HG02588 (cell line): ENCODE results near the gene BOLA3.
"Not testable (repeated sequence)": the region's sequence is repeated elsewhere in the genome, so short reads cannot be mapped to it uniquely, and the experiment has no call there.

Experiments
- ATAC-seq: cut with Tn5 transposase; IDR thresholded peaks from one replicate; pipeline ENCODE4 v1.9.1; 2021; ENCODE audit warnings: mild to moderate bottlenecking, moderate library complexity; ENCODE audit not compliant: unreplicated experiment

BOLA3 gene

DNA sequence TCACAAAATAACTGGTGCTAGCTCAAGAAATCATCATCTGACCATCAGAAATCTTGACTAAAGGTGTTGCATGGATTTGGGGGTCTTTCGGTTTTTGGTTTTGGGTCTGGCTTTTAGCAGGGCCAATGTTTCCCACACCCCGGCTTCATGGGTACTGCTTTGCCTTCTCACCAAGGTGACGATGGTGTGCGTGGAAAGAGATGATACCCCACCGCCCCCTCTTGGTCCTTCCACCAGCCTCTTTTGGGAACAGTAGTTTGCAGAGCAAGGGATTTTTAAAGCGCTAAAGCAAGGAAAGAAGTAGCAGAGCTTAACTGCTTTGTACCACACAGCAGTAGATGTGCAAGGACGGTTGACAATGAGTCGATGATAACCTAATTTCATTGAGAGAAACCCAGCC is 42.3 kb downstream of the BOLA3 start:
- ATAC-seq: no peak

DNA sequence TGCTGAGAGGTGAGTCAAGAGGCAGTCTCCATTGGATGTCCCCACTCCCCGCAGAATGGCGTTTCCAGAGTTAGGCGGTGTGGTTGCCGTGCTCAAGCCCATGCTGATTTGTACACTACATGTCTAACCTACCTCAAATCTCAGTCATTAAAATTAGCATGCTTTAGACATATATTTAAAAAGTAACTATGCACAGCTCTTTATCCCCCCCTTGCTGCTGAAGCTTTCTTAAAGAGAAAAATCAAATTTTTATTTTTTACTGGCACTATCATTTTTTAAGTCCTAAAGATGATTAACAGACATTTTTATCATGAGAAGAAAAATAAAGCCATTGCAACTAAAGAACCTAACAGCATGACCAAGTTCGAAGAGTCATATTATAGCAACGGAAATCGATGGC is 42.9 kb downstream of the BOLA3 start:
- ATAC-seq: no peak

DNA sequence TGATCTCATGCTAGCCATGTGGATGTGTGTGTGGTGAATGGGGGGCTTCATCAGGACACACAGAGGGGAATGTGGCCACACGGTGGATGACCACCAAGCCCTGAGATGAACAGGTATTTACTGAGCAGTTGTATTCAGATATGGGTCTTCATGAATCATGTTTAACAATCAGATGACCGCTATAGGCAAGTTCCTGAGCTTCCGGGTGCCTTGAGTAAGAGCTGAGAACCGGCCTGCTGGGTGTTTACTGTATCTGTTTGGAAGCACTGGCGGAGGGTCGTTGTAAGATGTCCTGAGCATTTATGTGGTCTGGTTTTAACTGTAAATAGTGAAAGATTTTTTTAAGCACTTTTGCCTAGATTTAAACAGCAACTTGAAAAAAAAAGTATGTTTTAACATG is 43.9 kb downstream of the BOLA3 start:
- ATAC-seq: no peak

DNA sequence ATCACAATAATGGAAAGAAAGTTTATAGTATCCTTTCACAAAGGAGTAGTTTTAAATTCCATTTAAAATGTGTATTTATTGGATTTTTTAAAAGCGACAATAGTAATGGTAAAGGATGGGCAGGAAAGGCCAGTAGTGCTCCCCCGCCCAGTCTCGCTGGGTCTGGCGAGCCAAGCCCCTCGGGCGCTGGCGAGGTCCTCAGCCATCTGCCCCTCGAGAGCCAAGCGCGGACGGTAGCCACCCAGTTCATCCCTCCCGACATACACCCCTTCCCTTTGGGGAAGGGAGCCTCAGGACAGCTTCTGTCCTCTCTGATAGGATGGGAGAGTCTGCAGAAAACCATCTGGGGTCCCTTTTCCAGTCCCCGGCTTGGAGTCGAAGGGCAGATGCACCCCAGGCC is 45.2 kb downstream of the BOLA3 start:
- ATAC-seq: no peak

DNA sequence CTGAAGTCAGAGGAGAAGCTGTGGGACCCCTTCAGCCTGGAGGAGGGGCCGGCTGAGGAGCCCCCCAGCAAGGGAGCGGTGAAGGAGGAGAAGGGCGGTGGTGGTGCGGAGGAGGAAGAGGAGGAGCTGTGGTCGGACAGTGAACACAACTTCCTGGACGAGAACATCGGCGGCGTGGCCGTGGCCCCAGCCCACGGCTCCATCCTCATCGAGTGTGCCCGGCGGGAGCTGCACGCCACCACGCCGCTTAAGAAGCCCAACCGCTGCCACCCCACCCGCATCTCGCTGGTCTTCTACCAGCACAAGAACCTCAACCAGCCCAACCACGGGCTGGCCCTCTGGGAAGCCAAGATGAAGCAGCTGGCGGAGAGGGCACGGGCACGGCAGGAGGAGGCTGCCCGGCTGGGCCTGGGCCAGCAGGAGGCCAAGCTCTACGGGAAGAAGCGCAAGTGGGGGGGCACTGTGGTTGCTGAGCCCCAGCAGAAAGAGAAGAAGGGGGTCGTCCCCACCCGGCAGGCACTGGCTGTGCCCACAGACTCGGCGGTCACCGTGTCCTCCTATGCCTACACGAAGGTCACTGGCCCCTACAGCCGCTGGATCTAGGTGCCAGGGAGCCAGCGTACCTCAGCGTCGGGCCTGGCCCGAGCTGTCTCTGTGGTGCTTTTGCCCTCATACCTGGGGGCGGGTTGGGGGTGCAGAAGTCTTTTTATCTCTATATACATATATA is 46.0 kb downstream of the BOLA3 start:
- ATAC-seq: no peak

DNA sequence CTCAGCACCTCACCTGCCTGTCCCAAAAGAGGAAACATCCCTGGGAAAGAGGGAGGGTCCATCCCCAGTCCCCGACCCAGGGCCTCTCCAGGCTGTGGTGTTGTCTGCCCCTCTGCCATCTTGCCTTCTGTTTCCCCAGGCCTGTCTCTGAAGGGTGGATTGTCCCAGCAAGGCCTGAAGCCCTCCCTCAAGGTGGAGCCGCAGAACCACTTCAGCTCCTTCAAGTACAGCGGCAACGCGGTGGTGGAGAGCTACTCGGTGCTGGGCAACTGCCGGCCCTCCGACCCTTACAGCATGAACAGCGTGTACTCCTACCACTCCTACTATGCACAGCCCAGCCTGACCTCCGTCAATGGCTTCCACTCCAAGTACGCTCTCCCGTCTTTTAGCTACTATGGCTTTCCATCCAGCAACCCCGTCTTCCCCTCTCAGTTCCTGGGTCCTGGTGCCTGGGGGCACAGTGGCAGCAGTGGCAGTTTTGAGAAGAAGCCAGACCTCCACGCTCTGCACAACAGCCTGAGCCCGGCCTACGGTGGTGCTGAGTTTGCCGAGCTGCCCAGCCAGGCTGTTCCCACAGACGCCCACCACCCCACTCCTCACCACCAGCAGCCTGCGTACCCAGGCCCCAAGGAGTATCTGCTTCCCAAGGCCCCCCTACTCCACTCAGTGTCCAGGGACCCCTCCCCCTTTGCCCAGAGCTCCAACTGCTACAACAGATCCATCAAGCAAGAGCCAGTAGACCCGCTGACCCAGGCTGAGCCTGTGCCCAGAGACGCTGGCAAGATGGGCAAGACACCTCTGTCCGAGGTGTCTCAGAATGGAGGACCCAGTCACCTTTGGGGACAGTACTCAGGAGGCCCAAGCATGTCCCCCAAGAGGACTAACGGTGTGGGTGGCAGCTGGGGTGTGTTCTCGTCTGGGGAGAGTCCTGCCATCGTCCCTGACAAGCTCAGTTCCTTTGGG is 47.2 kb downstream of the BOLA3 start:
- no peak for ATAC-seq

DNA sequence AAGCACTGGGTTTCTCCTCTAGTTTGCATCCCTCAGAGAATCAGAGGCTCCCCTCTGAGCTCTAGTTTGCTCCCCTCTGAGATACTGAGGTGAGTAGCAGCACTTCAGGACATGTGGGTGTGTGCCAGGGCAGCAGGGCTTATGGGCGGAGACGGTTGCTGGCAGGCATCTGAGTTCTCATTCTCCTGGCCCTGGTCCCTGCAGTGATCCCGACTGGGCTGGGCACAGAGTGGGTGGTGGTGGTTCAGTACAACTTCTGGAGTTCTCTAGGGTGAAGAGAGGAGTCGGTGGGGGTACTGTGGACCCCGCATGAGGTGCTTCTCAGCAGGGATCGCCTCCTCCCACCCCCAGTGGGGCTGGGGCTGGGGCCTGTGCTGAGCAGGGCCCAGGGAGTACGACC is 47.9 kb downstream of the BOLA3 start:
- ATAC-seq: no peak

DNA sequence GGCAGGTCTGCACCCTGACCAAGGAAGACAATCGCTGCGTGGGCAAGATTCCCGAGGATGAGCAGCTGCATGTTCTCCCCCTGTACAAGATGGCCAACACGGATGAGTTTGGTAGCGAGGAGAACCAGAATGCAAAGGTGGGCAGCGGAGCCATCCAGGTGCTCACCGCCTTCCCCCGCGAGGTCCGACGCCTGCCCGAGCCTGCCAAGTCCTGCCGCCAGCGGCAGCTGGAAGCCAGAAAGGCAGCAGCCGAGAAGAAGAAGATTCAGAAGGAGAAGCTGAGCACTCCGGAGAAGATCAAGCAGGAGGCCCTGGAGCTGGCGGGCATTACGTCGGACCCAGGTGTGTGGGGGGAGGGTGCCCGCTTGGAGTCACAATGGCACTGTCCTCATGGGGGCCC is 48.4 kb downstream of the BOLA3 start:
- ATAC-seq: no peak

DNA sequence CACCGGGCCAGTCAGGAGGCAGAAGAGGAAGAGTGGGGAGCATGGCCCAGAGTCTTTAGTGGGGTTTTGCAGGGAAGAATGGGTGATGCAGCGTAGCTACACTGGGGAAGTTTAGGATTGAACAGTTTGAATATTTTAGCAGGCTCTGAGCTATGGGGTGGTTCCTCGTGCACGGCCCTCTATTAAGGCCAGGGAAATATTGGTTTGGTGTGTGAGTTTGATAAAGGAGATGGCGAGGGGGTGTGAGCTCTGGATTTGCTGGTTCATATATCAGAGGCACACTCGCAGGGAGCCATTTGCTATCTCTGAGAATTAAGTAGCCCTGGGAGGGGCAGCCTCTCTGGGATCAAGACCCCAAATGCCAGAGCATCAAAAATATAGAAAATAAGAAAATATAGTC is 50.1 kb downstream of the BOLA3 start:
- ATAC-seq: no peak

DNA sequence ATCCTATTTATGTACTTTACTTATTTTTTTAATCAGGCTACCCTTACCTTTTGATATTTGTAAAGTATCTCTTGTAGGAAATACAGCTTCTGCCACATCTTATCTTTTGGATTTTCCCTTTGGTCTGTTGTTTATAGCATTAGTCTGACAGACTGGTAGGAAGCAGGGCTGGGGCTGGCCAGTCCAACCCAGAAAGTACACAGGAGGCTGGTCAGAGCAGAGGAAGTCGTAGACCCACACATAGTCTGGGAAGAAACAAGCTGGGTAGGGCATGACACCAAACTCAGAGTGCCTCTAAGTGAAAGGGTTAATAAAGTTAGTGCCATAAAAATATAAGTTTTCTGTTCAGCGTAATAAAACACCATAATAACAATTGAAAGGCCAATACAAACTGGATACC is 51.7 kb downstream of the BOLA3 start:
- no peak for ATAC-seq

DNA sequence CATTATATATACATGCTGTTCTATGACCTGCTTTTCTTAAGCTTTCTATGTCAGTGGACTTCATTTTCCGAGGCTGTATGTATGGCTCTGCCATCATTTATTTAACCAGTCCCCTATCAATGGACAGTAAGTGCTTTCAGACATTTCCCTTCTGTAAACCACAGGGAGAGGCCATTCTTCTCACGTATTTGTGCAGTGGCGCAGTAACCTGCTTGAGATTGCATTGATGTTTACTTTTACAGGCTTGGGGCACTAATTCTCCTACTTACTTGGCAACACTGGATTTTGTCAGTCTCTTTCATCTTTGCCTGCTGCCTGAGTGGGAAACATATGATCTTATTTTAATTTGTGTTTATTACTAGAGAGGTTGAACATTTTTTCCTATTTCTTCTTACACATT is 52.1 kb downstream of the BOLA3 start:
- ATAC-seq: no peak

DNA sequence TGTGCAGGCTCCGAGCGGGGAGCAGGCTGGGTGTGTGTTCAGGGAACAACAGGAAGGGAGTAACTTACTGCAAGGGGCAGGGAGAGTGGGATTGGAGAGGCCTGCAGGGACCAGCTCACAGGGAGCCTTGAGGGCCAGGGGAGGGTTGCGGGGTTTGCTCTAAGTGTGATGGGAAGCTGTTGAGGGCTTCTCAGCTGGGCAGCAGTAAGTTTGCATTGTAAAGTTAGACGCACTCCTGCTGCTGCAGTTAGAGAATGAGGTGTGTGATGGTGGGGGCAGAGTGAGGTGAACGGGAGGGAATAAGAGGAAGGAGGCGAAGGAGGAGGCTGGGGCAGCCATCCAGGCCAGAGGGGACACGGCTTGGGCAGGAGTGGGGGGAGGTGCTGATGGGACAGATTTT is 53.4 kb downstream of the BOLA3 start:
- no peak for ATAC-seq

DNA sequence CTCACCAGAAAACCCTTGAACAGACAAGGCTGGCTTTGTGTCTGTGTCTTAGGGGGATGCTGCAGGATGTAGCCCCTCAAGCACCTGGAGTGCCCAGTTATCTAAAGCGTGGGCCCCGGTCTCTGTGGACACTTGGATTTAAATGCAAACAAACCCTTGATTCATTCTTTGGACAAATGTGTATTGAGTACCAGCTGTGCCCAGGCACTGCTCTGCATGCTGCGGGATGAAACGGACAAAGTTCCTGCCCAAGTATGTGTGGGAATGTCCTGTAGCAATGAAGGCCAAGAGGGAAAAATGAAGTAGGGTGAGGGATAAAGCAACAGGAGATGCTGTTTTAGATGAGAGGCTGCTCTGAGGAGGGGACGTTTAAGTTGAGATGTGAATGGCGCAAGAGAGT is 53.9 kb downstream of the BOLA3 start:
- ATAC-seq: no peak

DNA sequence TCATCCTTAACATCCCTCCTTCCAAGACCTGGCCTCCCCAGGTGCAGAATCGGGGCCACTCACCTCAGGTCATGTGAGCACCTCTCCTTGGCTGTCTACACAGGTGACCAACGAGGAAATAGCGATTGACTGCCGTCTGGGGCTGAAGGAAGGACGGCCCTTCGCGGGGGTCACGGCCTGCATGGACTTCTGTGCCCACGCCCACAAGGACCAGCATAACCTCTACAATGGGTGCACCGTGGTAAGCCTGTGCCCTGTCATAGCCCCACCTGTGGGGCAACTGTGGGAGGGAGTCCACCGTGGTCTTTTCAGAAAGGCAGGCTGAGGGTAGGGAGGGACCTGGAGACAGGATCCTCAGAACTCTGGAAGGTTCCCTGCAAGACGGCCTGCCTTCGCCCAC is 54.3 kb downstream of the BOLA3 start:
- ATAC-seq: no peak

DNA sequence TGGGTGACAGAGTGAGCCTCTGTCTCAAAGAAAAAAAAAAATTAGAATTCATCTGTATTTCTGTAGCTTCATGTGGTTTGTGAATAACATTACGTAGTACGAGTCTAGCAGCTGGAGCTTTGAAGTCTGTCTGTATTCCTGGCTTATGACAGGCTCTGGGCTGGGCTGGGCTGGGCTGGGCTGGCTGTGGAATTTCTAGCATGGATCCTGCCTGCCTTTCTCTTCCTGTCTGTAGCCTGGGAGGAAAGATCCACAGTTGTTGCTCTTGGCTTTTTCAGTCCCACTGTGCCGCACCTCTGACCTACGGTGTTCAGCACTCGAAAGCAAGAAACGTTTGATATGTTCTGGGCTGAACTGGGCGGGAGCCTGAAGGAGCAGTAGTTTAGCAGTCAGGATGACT is 55.4 kb downstream of the BOLA3 start:
- no peak for ATAC-seq

DNA sequence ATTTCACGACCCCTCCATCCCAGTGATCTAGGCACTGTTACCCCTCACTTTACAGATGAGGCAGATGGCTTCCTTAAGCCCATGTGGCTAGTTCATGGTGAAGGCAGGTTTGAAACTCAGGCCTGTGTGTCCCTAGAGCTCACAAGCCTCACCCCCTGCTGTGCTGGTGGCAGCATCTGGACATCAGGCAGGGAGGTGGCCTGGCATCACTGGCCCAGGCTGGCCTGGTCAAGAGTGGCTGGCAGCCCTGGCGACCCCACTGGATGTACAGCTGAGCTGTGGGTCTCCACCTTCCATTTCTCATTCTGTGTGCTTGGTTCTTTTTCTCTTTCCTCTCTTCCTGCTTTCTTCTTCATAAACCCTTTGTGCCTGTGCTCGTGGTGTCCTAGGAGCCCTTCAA is 56.3 kb downstream of the BOLA3 start:
- no peak for ATAC-seq

DNA sequence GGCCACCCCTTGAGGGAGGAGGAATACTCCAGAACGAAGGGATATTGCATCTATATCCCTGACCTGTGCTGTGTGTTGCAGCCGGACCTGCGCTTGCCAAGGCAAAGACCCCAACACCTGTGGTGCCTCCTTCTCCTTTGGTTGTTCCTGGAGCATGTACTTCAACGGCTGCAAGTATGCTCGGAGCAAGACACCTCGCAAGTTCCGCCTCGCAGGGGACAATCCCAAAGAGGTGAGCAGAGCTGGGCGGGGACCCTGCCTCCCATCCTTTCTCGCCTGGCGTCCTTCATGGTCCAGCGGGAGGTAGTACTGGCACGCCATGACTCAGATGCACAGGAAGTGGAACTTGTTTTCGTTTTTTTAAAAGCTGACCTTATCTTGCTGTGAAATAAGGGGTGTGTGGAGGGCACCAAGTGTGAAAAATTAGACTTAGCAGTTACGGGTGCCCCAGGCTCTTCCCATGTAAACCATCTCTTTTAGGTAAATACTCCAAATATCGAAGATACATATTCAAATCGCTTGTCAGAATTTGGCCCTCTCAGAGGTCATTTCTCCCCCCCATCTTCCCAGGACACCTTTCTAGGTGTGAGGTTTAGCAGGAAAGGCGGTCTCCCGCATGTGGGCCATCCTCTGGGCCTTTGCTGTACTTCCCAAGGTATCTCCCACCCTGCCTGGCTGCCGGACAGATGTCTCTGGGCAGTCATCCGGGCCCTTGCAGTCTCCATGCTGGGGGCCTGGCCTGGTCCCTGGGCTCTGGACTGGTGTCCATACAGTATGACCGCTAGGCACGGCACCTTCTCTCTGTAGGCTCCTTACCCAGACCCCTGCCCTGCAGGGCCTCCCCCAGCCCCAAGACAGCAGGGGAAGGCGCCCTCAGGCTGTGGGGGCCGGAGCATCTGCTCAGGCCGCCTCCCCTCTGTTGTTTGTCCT is 57.6 kb downstream of the BOLA3 start:
- ATAC-seq: no peak

DNA sequence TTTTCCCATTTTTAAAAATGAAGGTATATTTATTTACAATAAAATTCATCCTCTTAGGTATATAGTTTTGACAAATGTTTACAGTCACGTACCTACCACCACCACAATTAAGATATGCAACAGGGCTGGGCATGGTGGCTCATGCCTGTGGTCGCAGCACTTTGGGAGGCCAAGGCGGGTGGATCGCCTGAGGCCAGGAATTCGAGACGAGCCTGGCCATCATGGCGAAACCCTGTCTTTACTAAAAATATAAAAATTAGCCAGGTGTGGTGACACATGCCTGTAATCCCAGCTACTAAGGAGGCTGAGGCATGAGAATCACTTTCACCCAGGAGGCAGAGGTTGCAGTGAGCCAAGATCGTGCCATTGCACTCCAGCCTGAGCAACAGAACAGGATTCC is 59.0 kb downstream of the BOLA3 start:
- not testable (repeated sequence) for ATAC-seq

DNA sequence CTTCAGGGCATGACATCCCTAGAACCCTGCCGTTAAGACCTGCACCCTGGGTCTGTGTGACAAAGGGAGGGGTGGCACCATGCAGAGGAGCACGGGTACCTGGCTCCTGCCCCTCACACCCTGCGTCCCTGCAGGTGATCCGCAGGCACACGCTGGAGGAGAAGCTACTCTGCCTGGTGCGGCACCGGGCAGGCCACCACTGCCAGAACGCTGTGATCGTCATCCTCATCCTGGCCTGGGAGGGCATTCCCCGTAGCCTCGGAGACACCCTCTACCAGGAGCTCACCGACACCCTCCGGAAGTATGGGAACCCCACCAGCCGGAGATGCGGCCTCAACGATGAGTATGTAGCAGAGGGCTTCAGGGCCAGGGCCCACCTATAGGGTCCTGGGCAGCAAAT is 60.0 kb downstream of the BOLA3 start:
- ATAC-seq: no peak

DNA sequence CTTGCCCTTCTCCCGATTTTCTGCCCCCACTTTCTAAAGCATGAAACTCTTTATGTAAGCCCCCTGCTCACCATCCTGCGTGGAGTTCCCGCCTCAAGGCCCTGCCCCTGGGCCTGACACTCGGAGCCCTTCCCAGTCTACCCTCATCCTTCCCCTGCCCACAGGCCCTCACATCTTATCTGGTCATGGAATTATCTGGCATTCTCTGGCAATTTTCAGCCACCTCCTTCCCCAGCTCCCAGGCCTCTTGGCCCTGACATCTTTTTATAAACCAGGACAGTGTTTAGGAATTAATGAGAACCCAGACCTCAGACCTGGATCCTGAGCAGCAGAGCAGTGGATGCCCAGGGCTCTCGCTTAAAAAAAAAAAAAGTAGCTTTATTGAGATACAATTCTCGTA is 61.7 kb downstream of the BOLA3 start:
- ATAC-seq: no peak
